Left renal cortex interstitium (tissue), 4 donors: Measurements from ENCODE around the gene IL1B. TPM values are rescaled to one million over a fixed set of nuclear protein-coding genes. Genes with fewer than 3 reads are reported as not detected.
A peak's percentile ranks its signal among the peaks of the same experiment; 100 is the strongest.

Source experiments
- DNase-seq, 4 donors: peaks; one replicate each; pipeline ENCODE4 v3.0.0-alpha.2; 2013; ENCODE audit warnings: low read depth in 4 of 4, low spot score in 2 of 4, missing footprints in 1 of 4
- polyA plus RNA-seq, 4 donors: library from polyadenylated mRNA; unstranded; fragments of 120-200 nt; gene quantifications; one replicate each; pipeline ENCODE4 v1.2.1, GENCODE V29; 2013; ENCODE audit not compliant: insufficient read length in 4 of 4

IL1B gene
- polyA plus RNA-seq, 4 donors = 0.35 to 3.1 (median 0.60) TPM

DNA sequence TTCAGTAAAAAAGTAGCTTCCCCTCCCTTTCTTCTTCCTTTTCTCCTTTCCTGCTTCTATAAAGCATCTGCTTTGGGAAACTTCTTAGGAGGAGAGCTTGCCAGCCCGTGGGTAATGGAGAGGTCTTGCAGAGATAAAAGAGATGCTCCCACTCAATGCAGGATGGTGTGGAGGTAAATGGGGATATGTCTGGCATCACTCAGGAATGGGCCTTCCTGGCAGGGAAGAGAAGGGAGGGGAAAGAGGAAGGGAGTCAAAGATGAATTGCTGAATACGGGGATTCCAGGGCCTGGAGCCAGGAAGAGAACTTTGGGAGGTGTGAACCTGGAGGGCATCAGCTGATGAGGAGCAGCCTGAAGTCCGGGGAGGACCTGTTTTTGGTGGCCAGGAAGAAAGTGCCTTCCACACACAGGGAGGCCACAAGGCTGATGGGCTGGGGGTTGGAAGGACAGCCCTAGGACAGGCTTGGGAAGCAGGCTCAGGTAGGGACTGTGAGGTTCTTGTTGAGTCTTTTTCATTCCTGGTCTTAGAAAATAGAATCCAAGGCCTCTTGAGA, 25.2 kb downstream of the IL1B start:
- DNase-seq = no peak

DNA sequence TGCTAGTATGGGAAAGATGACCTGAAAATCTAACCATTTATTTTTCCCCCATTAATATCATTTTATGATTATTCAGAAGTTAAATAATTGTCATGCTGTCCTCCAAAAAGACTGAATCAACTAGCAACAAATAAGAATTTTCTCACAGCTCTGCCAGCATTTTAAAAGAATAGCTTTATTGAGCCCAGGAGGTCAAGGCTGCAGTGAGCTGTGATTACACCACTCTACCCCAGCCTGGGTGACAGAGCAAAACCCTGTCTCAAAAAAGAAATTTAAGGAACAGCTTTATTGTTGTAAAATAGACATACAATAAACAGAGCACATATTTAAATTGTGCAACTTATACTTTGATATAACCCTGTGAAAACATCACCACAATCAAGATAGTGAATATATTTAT, 27.5 kb downstream of the IL1B start:
- no peak for DNase-seq

DNA sequence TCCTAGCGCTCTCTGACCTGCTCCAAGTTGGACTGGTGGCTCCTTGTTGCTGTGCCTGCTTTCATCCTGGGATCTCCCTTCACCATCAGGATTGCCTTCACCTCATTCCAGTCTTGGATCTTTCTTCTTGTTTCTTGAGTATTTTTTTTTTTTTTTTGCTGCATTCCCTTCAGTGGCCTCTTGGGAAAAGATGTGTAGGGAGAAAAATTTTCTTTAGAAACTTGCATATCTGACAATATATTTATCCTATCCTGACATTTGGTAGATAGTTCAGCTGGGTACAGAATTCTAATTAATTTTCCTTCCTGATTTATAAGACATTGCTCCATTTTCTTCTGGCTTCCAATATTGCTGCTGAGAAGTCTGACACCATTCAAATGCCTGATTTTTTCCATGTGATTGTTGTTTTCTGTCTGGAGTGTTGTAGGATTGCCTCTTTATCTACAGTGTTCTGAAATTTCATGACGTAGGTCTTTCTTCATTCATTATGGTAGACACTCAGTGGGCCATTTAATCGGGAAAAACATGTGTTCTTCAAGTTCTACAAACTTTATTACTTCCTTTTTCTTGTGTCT, 29.3 kb downstream of the IL1B start:
- no peak for DNase-seq

DNA sequence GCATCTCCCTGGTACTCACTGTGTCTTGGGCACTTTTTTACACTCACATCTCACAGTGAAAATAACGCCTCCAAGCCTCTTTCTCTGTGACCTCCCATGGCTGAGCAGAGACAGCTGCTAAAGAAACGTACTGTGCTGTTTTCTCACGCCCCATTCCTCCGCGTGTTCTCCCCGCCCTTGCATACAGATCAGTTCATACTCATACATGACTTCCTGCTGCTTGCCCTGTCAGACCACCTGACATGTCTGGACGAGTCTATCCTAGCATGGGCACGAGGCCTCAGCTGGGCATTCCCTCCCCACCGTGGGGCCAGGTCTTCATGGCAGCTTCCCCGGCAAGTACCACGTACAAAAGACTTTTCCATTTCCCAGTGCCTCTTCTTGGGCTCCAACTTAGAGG, 31.0 kb downstream of the IL1B start:
- DNase-seq = no peak

DNA sequence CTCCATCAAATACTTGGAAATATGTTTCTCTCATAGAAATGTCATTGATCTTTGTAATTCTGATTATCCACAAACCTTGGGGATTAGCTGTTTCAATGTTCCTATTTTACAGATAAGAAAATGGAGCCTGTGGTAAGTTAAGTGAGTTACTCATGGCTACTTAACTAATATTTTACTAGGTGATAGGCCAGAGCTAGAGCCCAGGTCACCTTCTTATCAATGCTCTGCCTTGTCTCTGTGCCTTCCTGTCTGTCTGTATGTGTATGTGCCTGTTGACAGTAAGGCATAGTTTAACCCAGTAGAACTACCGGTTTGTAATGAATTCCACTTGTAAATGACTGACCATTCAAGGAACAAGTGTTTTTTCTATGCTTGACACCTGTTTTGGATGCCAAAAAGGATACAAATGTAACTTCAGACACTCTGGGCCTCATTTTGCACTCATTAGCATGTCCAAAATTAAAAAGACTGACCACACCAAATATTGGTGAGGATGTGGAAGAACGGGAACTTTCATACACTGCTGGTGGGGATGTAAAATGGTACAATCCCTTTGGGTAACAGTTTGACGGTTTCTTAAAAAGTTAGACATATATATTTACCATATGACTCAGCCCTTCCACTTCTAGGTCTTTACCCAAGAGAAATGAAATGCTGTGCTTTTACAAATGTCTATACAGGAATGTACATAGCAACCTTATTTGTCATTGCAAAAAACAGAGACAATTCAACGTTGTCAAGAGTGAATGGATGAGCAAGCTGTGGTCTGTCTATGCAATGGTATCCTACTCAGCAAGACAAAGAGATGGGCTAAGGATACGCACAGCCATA, 32.7 kb downstream of the IL1B start:
- no peak for DNase-seq

DNA sequence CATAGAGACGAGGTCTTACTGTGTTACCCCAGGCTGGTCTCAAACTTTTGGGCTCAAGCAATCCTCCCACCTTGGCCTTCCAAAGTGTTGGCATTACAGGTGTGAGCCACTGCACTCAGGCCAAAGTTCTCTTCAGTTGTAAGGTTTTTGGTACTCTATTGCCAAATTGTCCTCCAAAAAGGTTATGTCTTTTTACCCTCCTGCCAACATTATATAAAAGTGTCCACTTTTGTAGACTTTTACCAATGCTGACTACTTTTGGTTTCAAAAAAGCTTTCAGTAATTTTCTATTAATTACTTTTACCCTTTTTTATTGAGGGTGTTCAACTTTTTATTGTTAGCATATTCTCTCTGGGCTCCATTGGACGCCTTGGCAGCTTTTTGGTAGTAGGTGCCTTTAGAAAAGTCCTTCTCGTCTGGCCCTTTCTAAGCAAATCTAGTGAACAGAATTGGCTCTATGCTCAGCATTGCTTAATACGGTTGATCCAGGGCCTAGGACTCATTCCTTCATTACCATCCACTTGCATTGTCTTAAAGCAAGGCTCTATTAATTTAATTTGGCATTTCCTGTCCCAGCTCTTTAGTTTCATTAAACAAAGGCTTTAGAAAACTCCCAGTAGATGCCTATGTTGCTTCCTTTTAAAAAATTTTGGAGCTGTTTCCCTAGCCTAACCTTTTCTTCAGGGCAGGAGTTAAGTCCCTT, 35.5 kb downstream of the IL1B start:
- DNase-seq = no peak

DNA sequence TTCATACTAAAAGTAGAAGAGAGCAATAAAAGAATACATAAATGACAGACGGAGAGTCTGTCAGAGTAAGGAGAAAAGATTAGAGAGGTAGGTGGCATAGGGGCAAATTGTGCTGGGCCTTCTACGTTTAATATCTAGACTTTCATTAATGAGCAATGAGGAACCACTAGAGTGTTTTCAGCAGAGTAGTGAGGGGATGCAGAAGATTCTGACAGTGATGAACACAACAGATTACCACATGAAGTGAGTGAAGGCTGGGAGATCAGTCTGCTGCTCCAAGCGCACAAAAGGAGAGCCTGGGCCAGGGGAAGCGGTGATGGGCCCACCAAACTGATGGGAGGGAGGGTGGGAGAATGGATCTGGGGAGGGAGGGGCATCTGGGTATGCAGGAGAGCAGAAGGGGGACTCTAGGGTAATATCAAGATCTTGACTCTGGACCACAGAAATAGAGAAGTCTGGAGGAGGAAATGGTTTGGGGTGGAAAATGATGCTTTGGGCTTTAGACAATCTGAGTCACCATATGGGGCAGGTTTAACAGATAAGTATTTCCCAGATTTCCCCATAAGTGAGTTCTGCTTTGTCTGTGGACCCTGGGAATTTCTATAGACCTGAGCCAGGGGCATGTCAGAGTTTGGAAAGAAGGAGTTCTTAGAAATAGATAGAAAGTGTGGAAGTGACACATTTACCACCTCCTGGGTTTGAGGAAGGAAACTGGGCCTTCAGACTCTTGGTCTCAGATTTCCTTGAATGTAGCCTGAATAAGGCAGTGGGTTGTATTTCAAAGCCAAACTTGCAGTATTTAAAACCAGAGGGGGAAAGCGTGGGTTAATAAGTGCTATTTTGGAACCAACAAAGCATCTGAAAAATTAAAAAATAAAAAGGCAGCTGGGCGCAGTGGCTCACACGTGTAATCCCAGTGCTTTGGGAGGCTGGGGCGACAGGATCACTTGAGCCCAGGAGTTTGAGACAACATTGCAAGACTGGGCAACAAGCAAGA, 37.3 kb downstream of the IL1B start:
- DNase-seq = no peak

DNA sequence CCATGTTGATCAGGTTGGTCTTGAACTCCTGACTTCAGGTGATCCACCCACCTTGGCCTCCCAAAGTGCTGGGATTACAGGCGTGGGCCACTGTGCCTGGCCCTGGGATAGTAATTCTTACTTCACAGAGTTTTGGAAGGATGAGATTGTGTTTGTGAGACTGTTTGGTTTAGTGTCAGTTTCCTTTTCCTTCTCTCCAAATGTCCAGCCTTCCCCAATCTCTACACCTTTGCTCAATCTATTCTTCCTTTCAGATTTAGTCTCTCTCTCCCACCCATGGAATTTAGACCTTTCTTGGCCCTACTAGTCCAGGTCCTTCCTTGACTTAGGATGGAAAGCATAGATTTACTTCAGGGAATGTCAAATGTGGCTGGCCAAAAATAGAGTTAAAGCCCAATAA, 40.1 kb downstream of the IL1B start:
- no peak for DNase-seq

DNA sequence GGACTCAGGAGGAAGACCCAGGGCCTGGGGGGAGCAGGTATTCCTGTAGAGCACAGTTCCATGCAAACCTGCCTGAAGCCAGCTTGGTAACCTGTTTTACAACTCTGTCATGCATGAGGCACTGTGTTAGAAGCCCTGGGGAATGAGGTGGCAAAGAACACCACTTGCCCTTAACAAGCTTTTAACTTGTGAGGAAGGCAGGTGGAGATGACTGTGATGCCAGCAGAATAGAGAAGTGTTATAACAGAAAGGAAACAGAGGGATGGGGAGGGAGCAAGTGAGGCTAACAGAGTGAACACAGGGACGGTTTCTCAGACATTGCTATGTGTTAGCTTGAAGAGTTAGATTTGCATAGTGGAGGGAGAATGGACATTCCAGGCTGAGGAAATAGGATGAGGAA, 40.8 kb downstream of the IL1B start:
- DNase-seq = peak in 2 of 4 donors; percentile 5 to 19

DNA sequence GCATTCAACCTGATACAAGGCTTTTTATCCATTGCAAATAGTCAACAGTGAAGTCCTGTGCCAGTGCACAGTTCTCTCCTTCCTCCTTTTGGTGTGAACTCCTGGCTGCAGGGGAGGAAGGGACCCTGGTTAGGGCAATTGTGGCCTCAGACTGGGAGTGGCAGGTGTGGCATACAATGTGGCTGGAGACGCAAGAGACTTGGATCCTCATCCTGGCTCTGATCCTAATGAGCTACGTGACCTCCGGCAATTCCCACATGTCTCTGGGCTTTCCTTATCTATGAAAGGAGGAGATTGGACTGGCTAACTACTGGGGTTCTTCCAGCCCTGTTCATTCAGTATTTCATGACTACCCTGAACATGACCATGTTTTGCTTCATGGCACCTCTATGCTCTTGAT, 41.7 kb downstream of the IL1B start:
- no peak for DNase-seq

DNA sequence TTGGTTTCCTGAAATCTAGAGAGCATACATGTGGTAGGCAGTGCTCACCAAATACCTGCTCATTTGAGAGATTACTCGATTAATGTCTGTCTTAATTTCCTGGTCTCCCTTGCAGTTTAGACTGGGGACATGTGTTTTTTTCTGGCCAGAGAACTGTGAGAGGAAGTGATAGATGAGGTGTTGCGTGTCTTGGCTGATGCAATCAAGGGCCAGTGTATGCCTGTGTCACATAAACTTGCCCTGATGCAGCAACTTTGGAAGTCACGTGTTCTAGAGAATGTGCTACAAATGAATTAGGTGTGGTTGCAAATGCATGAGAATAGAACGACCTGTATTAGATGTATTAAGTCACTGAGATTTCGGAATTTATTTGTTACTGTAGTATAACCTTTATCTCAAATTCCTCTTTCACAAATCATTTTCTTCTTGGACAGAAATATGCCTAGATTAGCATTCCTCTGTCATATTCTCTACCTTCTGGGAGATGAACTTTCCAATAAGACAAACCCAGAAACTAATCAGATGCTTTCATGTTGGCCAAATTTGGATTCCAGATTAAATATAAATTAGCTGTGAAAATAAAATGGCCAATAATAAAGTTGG, 42.3 kb downstream of the IL1B start:
- no peak for DNase-seq

DNA sequence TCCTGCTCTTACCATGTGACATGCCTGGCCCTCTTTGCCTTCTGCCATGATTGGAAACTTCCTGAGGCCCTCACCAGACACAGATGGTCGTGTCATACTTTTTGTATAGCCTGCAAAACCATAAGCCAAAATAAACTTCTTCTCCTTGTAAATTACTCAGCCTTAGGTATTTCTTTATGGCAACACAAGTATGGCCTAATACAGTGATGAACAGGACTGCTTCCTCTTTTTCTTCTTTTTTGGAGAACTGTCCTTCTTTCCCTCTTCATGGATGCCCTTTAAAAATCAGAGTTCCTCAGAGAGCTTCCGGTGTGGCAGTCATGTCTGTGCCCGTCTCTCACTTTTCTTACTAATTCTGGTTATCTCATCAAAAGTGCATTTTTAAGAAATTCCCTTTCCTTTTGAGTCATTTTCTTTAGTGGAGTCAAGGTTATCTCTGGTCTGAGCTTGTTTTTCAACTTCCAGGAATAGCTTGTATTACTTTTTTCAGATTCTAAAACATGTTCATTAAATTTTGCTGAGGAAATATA, 43.1 kb downstream of the IL1B start:
- DNase-seq = no peak

DNA sequence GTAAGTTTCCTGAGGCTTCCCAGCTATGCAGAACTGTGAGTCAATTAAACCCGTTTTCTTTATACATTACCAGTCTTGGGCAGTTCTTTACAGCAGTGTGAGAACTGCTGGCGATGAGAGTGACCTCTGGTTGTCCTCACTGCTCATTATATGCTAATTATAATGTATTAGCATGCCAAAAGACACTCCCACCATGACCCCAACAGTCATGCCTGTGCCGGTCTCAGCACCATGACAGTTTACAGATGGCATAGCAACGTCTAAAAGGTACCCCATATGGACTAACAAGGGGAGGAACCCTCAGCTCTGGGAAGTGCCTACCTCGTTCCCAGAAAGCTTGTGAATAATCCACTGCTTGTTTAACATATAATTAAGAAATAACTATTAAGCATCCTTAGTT, 44.2 kb downstream of the IL1B start:
- no peak for DNase-seq

DNA sequence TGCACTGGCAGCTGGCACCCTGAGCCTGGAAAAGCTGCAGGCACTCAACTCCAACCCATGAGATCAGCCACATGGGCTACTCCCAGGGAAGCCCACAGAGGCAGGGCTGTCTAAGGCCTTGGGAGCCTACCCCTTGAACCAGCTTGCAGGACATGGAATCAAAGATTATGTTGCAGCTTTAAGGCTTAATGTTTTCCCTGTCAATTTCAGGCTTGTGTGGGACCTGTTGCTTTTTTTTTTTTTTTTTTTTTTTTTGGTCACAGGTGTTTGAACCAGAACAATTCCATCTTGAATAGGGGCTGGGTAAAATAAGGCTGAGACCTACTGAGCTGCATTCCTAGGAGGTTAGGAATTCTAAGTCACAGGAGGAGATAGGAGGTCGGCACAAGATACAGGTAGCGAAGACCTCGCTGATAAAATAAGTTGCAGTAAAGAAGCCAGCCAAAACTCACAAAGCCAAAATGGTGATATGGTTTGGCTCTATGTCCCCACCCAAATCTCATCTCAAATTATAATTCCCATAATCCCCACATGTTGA, 44.8 kb downstream of the IL1B start:
- DNase-seq = no peak

DNA sequence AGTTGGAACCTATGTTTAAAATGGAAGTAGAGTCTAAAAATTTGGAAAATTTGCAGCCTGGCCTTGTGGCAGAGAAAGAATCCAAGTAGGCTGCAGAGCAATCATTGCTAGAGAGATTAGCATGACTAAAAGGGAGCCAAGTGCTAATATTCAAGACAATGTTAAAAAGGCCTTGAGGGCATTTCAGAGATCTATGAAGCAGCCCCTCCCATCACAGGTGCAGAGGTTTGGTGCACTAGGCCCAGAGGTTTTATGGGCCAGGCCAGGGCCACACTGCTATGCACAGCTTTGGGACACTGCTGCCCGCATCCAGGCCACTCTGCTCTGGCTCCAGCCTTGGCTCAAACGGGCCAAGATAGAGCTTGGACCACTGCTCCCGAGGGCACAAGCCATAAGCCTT, 45.6 kb downstream of the IL1B start:
- no peak for DNase-seq

DNA sequence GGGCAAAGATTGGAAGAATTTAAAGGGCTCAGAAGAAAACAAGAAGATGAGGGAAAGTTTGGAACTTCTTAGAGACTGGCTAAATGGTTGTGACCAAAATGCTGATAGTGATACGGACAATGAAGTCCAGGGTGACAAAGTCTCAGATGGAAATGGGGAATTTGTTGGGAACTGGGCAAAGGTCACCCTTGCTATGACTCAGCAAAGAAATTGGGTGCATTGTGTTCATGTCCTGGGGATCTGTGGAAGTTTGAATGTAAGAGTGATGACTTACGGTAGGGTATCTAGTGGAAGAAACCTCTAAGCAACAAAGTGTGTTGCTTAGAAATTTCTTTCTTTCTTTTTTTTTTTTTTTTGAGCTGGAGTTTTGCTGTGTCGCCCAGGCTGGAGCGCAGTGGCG, 46.3 kb downstream of the IL1B start:
- DNase-seq = no peak

DNA sequence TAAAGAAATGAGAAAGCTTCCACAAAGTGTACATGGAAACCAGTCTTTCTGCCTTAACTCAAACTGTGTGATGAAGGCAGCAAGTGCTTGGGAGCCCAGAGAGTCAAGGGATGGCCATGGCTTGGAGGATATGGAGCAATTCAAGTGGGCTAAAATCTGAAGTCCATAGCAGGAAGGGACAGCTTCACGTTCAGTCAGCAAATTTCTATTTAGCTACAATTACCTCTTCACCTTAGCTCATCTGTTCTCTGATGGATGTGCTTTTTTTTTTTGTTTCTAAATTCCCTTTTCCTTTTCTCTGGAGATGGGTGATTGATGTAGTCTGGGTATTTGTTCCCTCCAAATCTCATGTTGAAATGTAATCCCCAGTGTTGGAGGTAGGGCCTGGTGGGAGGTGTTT, 47.4 kb downstream of the IL1B start:
- no peak for DNase-seq

DNA sequence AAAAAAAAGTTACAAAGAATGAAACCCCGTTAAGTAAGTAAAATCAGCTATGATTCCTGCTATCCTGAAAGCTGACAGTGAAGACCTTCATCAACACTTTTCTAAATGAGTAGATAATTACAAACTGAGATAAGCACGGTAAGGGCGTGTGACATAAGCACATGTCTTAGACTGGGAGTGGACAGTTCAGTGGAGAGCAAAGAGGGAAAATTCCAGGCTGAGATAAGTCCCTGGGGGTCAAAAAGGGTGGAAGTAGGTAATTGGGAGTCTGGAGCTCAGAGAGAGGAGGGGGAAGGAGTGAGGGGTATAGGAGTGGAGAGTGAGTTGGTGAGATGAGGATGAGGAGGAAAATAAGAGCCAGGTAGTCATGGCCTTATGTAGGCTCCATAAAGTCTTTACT, 47.9 kb downstream of the IL1B start:
- no peak for DNase-seq

DNA sequence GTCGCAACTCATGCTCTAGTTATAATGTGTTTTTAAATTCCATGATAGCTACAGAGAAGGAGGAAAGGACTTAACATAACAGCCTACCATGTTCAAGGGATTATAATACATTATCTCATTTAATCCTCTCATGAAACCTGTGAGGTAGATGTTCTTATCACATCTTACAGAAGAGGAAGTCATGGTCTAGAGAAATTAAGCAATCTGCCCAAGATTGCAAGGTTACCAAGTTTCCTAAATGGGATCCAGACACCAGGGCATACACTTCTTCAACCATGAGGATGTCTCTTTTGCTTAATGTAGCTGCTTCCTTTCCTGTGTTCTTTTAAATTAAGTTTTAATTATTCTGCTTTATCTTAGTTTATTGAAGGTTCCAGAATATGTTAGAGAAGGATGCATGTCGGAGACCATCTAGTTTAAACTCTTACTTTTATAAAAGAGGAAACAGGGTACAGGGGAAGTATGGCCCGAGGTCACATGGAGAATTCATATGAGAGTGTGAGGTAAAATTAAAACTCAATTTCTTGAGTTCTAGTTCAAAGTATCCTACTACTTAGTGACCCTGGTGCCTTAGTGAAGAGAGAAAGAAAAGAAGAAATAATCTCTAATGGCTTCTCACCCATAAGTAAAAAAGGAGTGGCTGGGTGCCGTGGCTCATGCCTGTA, 48.7 kb downstream of the IL1B start:
- no peak for DNase-seq
